Endodermal cell (in vitro differentiated cells): ENCODE measurements around the gene ASRGL1. TPM values are rescaled to one million over a fixed set of nuclear protein-coding genes. Genes with fewer than 3 reads are reported as not detected.

ENCODE experiments used
- DNase-seq: peaks from one replicate; pipeline ENCODE4 v3.0.0-alpha.2; 2017
- H3K27ac ChIP-seq: 2 replicates; pipeline ENCODE4 v1.5.1; 2013; ENCODE audit warnings: mild to moderate bottlenecking, low read depth, low read length, moderate library complexity
- H3K27me3 ChIP-seq: 2 replicates; pipeline ENCODE4 v1.6.1; 2013; ENCODE audit warnings: mild to moderate bottlenecking, low read length, moderate library complexity; ENCODE audit not compliant: insufficient read depth, control insufficient read depth, poor library complexity, severe bottlenecking
- H3K36me3 ChIP-seq: 2 replicates; pipeline ENCODE4 v1.7.0; 2013; ENCODE audit warnings: mild to moderate bottlenecking, low read length, moderate library complexity; ENCODE audit not compliant: control insufficient read depth, insufficient read depth
- H3K4me1 ChIP-seq: one replicate; pipeline ENCODE4 v1.7.0; 2013; ENCODE audit warnings: low read length; ENCODE audit not compliant: control insufficient read depth, insufficient read depth
- H3K4me3 ChIP-seq: 2 replicates; pipeline ENCODE4 v1.5.1; 2013; ENCODE audit warnings: mild to moderate bottlenecking, low read length, moderate library complexity
- H3K9ac ChIP-seq: 2 replicates; pipeline ENCODE4 v1.6.1; 2013; ENCODE audit warnings: mild to moderate bottlenecking, low read length, moderate library complexity; ENCODE audit not compliant: poor library complexity, severe bottlenecking; ENCODE audit errors: extremely low read depth
- H3K9me3 ChIP-seq: 2 replicates; pipeline ENCODE4 v1.6.1; 2013; ENCODE audit warnings: mild to moderate bottlenecking, low read length, moderate library complexity; ENCODE audit not compliant: control insufficient read depth
- H3K27ac Mint-ChIP-seq: 2 replicates; pipeline ENCODE4 v1.8.0; 2020; ENCODE audit warnings: mixed read lengths
- H3K27me3 Mint-ChIP-seq: 2 replicates; pipeline ENCODE4 v1.8.0; 2021; ENCODE audit warnings: mild to moderate bottlenecking, mixed read lengths; ENCODE audit not compliant: insufficient read depth
- H3K36me3 Mint-ChIP-seq: 2 replicates; pipeline ENCODE4 v1.8.0; 2020; ENCODE audit warnings: low read depth, mixed read lengths
- H3K4me1 Mint-ChIP-seq: 2 replicates; pipeline ENCODE4 v1.8.0; 2020; ENCODE audit warnings: mixed read lengths
- H3K4me3 Mint-ChIP-seq: 2 replicates; pipeline ENCODE4 v1.8.0; 2020; ENCODE audit warnings: mild to moderate bottlenecking, moderate library complexity, mixed read lengths
- H3K9me3 Mint-ChIP-seq: 2 replicates; pipeline ENCODE4 v1.8.0; 2020; ENCODE audit warnings: mild to moderate bottlenecking, mixed read lengths
- CTCF ChIP-seq: fragments of 200-600 bp; sonication (generic); conservative IDR thresholded peaks from 2 replicates; pipeline ENCODE4 v1.5.0; 2021; ENCODE audit warnings: antibody characterized with exemption, mild to moderate bottlenecking
- WGBS, 2 experiments: methylation state at CpG; one replicate each; pipeline versions ENCODE4 v1.1.5 to v1.1.7; 2013; ENCODE audit warnings: missing lambda C conversion rate in 2 of 2, mixed read lengths in 1 of 2; ENCODE audit not compliant: insufficient coverage in 1 of 2, insufficient read length in 1 of 2; 5-methylcytosine and 5-hydroxymethylcytosine counted together
- long read RNA-seq, 4 experiments: library from polyadenylated mRNA in 2 of 4; library from RNA in 1 of 4; library from capped mRNA in 1 of 4; stranded (forward) in 3 of 4; unstranded in 1 of 4; transcript quantifications; one replicate each; pipeline ENCODE4 v2.0.0, GENCODE V29; 2020 to 2021; ENCODE audit warnings: inconsistent platforms in 1 of 4
- polyA plus RNA-seq, 2 experiments: library from polyadenylated mRNA; stranded (reverse); fragments of 50-300 nt; gene quantifications; one replicate each; pipeline ENCODE4 v1.2.3, GENCODE V29; 2013
- total RNA-seq, 2 donors: library from RNA; stranded (reverse); fragmentation: NEBNext Ultra II Directional in 1 of 2; extraction: Animal tissue kit (Norgen Biotek cat#: 25700) in 1 of 2; gene quantifications; 2 replicates in 1 of 2; 3 replicates in 1 of 2; pipeline ENCODE4 v1.2.1, GENCODE V29; 2021

ASRGL1 gene
- total RNA-seq = 10 to 100 TPM; 39.8 to 61.8 TPM
- polyA plus RNA-seq (2013, experiment 1 of 2) = 43.0 TPM
- polyA plus RNA-seq (2013, experiment 2 of 2) = 38.4 TPM
- long read RNA-seq, experiment 1, partial matches to known transcripts = 11 of 17 reads
- long read RNA-seq, experiment 1, other reads (novel, unspliced or antisense) = 3 of 17 reads
- long read RNA-seq, experiment 2, transcript ASRGL1-201 (7 exons, 2,182 nt) = major isoform, 84 of 152 reads
- long read RNA-seq, experiment 2, transcript ASRGL1-202 (7 exons, 2,270 nt) = minor isoform, 26 of 152 reads
- long read RNA-seq, experiment 2, transcript ASRGL1-210 (4 exons, 639 nt) = minor isoform, 7 of 152 reads
- long read RNA-seq, experiment 2, partial matches to known transcripts = 12 of 152 reads
- long read RNA-seq, experiment 2, other reads (novel, unspliced or antisense) = 18 of 152 reads
- long read RNA-seq, experiment 3, transcript ASRGL1-202 (7 exons, 2,270 nt) = minor isoform, 19 of 111 reads
- long read RNA-seq, experiment 3, transcript ASRGL1-201 (7 exons, 2,182 nt) = major isoform, 60 of 111 reads
- long read RNA-seq, experiment 3, partial matches to known transcripts = 6 of 111 reads
- long read RNA-seq, experiment 3, other reads (novel, unspliced or antisense) = 15 of 111 reads
- long read RNA-seq, experiment 4, transcript ASRGL1-202 (7 exons, 2,270 nt) = minor isoform, 26 of 190 reads
- long read RNA-seq, experiment 4, transcript ASRGL1-201 (7 exons, 2,182 nt) = major isoform, 83 of 190 reads
- long read RNA-seq, experiment 4, transcript ASRGL1-204 (2 exons, 642 nt) = minor isoform, 9 of 190 reads
- long read RNA-seq, experiment 4, partial matches to known transcripts = 28 of 190 reads
- long read RNA-seq, experiment 4, other reads (novel, unspliced or antisense) = 38 of 190 reads

- 0 to 1% methylated on average over 31 to 98 of the region's 98 CpGs for WGBS, 2 experiments
Measured at GRCh38 chr11:62337303-62338181, at the start of gene ASRGL1. Gene ASRGL1 (plus strand): TSS chr11:62337448. CDS start chr11:62337978, 530 bp downstream.

GRCh38 chr11:62295504-62295903, 41.7 kb upstream of the ASRGL1 start:
- H3K4me3 ChIP-seq = no peak overlapping the region
- H3K27ac ChIP-seq = no peak overlapping the region
- H3K9me3 ChIP-seq = no peaks in the 10 kb centered on the region
- H3K36me3 ChIP-seq = no peaks in the 10 kb centered on the region
- Mint-ChIP-seq H3K27me3 (peaks cover 10% of the 10 kb centered on the region), H3K27ac (no peak overlapping the region), H3K4me3 (no peak overlapping the region), H3K9me3 (peaks cover 3% of the 10 kb centered on the region), H3K4me1 (no peaks in the 10 kb centered on the region), H3K36me3 (no peaks in the 10 kb centered on the region)
- no peak overlapping the region for H3K9ac ChIP-seq
- peak; percentile 83 for DNase-seq
- no peaks in the 10 kb centered on the region for H3K4me1 ChIP-seq
- TF ChIP-seq CTCF = no peak
- WGBS, 2 experiments = 80 to 85% methylated on average over 2 of the region's 2 CpGs
- no peaks in the 10 kb centered on the region for H3K27me3 ChIP-seq

More at GRCh38 chr11:62337303-62338181, at the start of gene ASRGL1:
- Mint-ChIP-seq H3K36me3 (peaks cover 6% of the 10 kb centered on the region), H3K27ac (peak within 1 kb of the TSS; percentile 80), H3K4me1 (peaks cover 21% of the 10 kb centered on the region), H3K9me3 (peaks cover 1% of the 10 kb centered on the region), H3K27me3 (peaks cover 48% of the 10 kb centered on the region), H3K4me3 (peak within 1 kb of the TSS; percentile 81)
- peak within 1 kb of the TSS; percentile 59 for H3K9ac ChIP-seq
- TF ChIP-seq CTCF = no peak
- peaks cover 19% of the 10 kb centered on the region for H3K36me3 ChIP-seq
- H3K9me3 ChIP-seq = no peaks in the 10 kb centered on the region
- no peak within 1 kb of the TSS for H3K27ac ChIP-seq
- DNase-seq = peak; percentile 96
- H3K27me3 ChIP-seq = peaks cover 19% of the 10 kb centered on the region
- peaks cover 7% of the 10 kb centered on the region for H3K4me1 ChIP-seq
- peak within 1 kb of the TSS; percentile 93 for H3K4me3 ChIP-seq

GRCh38 chr11:62298975-62299374, 38.3 kb upstream of the ASRGL1 start, which contains the start of gene SCGB1D4:
Gene SCGB1D4 (minus strand): TSS chr11:62299075. CDS start chr11:62299010, 65 bp downstream.
- Histone ChIP-seq H3K4me1 (no peaks in the 10 kb centered on the region), H3K27ac (no peak within 1 kb of the TSS), H3K9me3 (no peaks in the 10 kb centered on the region), H3K36me3 (no peaks in the 10 kb centered on the region), H3K4me3 (no peak within 1 kb of the TSS), H3K9ac (no peak within 1 kb of the TSS), H3K27me3 (no peaks in the 10 kb centered on the region)
- Mint-ChIP-seq H3K9me3 (no peaks in the 10 kb centered on the region), H3K4me3 (no peak within 1 kb of the TSS), H3K36me3 (no peaks in the 10 kb centered on the region), H3K27ac (no peak within 1 kb of the TSS), H3K27me3 (peaks cover 10% of the 10 kb centered on the region), H3K4me1 (no peaks in the 10 kb centered on the region)
- no peak for DNase-seq
- WGBS, 2 experiments = 73 to 81% methylated on average over 7 of the region's 7 CpGs
- TF ChIP-seq CTCF = no peak
